GM19324 (cell line): Measurements from ENCODE around the gene PPP6R2.

Experiments
- ATAC-seq: cut with Tn5 transposase; IDR thresholded peaks from one replicate; pipeline ENCODE4 v1.9.1; 2021; ENCODE audit warnings: mild to moderate bottlenecking, moderate library complexity; ENCODE audit not compliant: unreplicated experiment, low FRiP score

PPP6R2 gene

DNA sequence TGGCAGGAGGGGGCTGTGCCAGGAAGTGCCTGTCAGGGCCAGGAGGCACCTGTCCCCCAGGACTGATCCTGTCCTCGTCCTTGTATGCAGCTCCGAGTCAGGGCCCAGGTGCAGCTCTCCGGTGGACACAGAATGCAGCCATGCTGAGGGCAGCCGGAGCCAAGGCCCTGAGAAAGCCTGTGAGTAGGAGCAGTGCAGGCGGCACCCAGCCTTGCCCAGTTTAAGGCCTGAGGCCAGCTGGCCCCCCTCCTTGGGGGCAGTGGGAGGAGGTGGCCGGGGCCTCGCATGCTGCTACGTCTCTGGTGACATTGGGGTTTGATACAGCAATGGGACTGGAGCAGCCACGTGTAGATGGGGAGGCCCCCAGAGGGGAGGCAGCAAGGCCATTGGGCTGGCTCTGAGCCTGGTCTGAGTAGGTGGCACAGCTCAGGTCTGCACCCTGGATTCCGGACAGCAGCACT lies 96.8 kb downstream of the PPP6R2 start:
- ATAC-seq, result no peak

DNA sequence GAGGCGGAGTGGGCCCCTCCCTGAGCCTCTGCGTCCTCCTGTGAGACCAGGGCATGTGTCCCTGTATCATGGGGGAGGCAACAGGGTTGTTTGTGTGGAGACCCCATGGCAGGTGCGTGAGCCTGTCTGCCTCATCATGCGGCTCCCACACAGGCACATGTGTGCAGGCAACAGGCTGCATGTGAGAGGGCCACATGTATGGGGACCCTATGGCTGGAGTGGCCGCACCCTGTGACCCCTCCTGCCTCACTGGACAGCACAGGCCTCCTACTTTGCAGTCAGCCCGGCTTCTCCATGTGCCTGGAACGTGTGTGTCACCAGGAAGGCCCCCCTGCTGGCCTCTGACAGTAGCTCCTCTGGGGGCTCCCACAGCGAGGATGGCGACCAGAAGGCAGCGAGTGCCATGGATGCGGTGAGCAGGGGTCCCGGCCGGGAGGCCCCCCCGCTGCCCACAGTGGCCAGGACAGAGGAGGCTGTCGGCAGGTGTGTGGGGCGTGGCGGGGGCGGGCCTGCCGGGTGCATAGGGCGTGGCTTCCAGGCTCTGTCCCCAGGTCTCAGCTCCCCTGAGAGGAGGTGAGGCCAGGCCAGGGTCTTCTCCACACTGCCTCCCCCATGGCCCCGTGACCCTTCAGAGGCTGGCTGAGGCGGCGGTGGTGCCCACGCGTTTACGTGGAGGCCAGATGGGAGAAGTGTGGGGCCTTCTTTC lies 97.6 kb downstream of the PPP6R2 start:
- no peak for ATAC-seq

- ATAC-seq, result no peak
These were observed 98.4 kb downstream of the PPP6R2 start for GRCh38 chr22:50441428-50441993.

DNA sequence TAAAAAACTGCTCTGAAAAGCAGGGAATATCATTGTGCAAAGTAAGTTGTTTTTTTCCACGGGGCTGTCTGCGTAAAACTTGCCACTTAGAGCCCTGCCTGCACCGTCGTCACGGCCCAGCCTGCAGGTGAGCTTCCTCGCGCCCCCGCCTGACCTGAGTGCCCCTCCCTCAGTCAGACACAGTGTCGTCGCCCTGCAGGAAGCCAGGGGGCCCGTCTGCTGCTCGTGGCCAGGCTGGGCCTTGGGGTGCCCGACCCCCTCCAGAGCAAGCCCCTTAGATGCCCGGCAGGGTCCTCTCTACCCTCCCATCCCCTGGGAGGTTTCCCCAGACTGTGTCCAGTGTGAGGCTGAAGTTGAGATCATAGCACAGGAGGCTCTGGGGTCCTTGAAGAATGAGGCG lies 100.1 kb downstream of the PPP6R2 start:
- no peak for ATAC-seq

- no peak for ATAC-seq
These were observed 100.9 kb downstream of the PPP6R2 start for GRCh38 chr22:50443801-50444625.

- ATAC-seq, result no peak
These were observed 101.5 kb downstream of the PPP6R2 start for GRCh38 chr22:50444663-50445062.

- ATAC-seq, result no peak
These were observed 102.1 kb downstream of the PPP6R2 start for GRCh38 chr22:50445071-50445879.

- ATAC-seq, result no peak
These were observed 103.0 kb downstream of the PPP6R2 start for GRCh38 chr22:50445880-50446707.

DNA sequence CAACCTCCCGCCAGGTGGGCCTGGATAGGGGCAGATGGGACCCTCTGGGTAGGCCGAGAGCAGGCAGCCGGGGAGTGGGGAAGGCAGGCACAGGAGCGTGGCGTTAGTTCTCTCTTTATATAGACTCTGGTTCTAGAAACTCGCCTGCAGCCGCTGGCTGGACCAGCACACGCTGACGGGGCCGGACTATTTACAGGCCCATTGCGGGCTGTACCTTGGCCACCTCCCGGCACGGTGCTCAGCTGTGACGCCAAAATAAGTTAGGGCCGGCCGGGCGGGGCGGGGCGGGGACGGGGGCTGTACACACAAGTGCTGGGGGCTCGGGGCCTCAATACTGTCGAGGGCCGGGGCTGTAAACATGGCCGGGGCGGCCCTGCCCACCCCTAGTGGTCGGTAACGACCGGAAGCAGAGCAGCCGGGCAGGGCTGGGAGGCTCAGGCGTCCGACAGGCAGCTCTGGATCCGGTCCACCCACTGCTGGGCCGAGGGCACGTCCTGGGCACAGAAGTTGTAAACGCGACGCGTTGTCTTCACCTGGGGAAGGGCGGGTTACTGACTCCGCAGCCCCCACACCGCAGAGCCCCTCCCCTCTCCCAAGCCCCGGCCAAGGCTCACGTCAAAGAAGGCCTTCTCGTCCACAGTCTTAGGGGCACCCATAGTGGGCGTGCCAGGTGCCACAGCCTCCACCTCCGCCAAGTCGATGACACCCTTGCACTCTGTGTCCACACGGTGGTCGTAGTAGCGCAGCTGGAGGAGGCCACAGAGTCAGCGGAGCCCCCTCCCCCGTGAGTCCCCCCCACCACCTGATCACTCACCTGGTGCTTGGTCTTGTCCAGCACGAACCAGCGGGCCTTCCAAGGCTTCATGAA lies 103.8 kb downstream of the PPP6R2 start:
- ATAC-seq, result no peak

DNA sequence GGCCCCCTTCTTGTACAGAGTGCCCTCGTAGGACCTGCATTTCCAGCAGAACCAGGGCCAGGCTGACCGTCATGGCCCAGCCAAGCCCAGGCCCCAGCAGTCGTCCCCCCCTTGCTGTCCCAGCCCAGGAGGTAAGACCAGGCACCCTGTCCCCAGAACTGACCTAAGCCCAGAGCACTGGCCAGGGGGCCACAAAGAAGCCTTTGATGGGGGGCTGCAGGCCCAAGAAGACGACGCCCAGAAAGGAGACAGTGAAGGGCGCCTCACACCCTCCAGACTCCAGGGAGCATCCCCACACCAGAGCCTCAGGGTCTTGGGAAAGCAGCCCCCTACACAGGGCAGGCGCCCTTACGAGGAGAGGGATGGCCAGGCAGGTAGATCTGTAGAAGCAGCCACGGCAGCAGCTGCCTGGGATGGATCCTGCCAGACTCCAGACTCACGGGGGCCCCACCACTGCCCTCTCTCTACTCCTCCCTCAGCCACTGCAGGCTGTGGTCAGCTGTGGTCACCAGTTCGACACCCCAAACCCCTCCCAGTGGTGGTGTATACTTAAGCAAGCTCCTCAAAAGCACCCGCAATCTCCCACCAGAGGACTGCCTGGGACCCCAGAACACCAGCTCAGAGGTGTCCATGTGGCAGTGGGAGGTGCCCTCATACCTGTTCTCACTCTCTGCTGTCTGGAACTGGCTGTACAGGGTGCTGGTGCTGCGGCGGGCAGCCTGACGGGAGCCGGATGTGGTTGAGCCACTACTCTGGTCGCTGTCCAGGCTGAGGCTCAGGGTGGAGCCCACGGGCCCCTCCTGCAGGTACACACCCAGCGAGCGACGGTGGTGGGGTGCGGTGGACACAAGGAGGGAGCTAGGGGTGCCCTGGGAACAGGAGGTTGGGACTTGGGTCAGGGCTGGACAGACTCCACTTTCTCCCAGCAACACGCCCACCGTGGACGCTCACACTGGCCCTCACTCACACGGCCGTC lies 104.7 kb downstream of the PPP6R2 start:
- no peak for ATAC-seq

- no peak for ATAC-seq
These were observed 109.5 kb downstream of the PPP6R2 start for GRCh38 chr22:50452649-50453048.

GRCh38 chr22:50454556-50455075 lies 111.5 kb downstream of the PPP6R2 start:
- ATAC-seq, result no peak

GRCh38 chr22:50455201-50455600 lies 112.1 kb downstream of the PPP6R2 start:
- no peak for ATAC-seq

DNA sequence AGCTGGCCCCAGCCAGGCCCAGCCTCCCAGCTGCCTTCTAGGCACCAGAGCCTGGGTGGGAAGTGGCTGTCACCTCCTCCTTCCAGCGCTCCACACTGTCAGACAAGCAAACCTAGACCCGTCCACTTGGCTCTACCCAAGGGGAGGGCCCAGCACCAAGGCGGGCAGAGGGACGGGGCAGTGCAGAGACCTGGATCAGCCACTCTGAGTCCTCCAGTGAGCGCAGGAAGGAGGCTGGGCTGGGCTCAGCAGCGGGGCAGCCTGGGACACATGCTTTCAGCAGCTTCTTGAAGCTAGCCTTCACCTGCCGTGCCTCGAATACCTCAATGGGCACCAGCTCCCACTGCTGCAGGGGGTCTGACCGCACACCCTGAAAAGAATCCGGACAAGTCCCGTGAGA lies 112.9 kb downstream of the PPP6R2 start:
- ATAC-seq, result no peak

- ATAC-seq, result no peak
These were observed 113.5 kb downstream of the PPP6R2 start for GRCh38 chr22:50456466-50457234.

GRCh38 chr22:50459016-50459415 lies 115.9 kb downstream of the PPP6R2 start:
- ATAC-seq, result no peak
